Vagina (tissue), 2 donors: ENCODE data around the gene NXT1. TPM values are rescaled to one million over a fixed set of nuclear protein-coding genes. Genes with fewer than 3 reads are reported as not detected.

ENCODE experiments used
- DNase-seq, 2 donors: peaks; one replicate each; pipeline ENCODE4 v3.0.0-alpha.2; 2017; ENCODE audit errors: extremely low spot score in 2 of 2
- H3K27ac ChIP-seq: fragments of 200-600 bp; sonication (generic); one replicate; pipeline ENCODE4 v1.5.1; 2019
- H3K27me3 ChIP-seq: fragments of 200-600 bp; sonication (generic); one replicate; pipeline ENCODE4 v1.5.1; 2019
- H3K36me3 ChIP-seq, 2 donors: fragments of 200-600 bp; sonication (generic); one replicate each; pipeline ENCODE4 v1.5.1; 2017 to 2019
- H3K4me1 ChIP-seq: fragments of 200-600 bp; sonication (generic); one replicate; pipeline ENCODE4 v1.5.1; 2019
- H3K4me3 ChIP-seq, 2 donors: fragments of 200-600 bp; sonication (generic); 1 replicate in 1 of 2; 2 replicates in 1 of 2; pipeline ENCODE4 v1.5.1; 2016 to 2019
- H3K9me3 ChIP-seq: fragments of 200-600 bp; sonication (generic); one replicate; pipeline ENCODE4 v1.5.1; 2019
- CTCF ChIP-seq, 3 experiments: fragments of 450-650 bp in 2 of 3; fragments of 200-600 bp in 1 of 3; sonication (generic) in 1 of 3; IDR thresholded peaks; one replicate each; pipeline ENCODE4 v1.5.1; 2017 to 2019; ENCODE audit warnings: antibody characterized with exemption in 3 of 3, mild to moderate bottlenecking in 2 of 3, moderate library complexity in 2 of 3
- POLR2A ChIP-seq, 2 donors: fragments of 450-650 bp; IDR thresholded peaks; one replicate each; pipeline ENCODE4 v1.6.1; 2017; ENCODE audit warnings: antibody characterized with exemption in 2 of 2, mild to moderate bottlenecking in 2 of 2, moderate library complexity in 2 of 2
- POLR2AphosphoS5 ChIP-seq, 2 donors: sonication (generic); formaldehyde crosslinking; IDR thresholded peaks; one replicate each; pipeline ENCODE4 v1.9.0; 2017; ENCODE audit warnings: antibody characterized with exemption in 2 of 2, mild to moderate bottlenecking in 2 of 2, low read depth in 1 of 2; ENCODE audit not compliant: insufficient read depth in 1 of 2
- intact Hi-C: fragments of 100-400 bp; cut with DNase I; formaldehyde crosslinking; loops from one replicate; pipeline ENCODE4 v1.15.1; 2023
- total RNA-seq: library from RNA; depleted of rRNA; stranded (reverse); fragments of >200 nt; gene quantifications from one replicate; pipeline ENCODE4 v1.2.3, GENCODE V29; 2016

The NXT1 gene
- total RNA-seq, 1 donor from 2014 or later = 40.0 TPM

GRCh38 chr20:23391707-23392310 is 41.2 kb downstream of the NXT1 start:
- Histone ChIP-seq H3K27ac (no peak overlapping the region), H3K36me3 (peaks cover 4 to 42% of the 10 kb centered on the region in 2 donors), H3K4me3 (no peak overlapping the region), H3K27me3 (no peaks in the 10 kb centered on the region), H3K9me3 (no peaks in the 10 kb centered on the region), H3K4me1 (no peaks in the 10 kb centered on the region)
- TF ChIP-seq CTCF (IDR thresholded peaks at IDR 0.05) (no peak), POLR2A (IDR thresholded peaks at IDR 0.05) (no peak)
- no peak for DNase-seq
- intact Hi-C loops = no loop called here

- intact Hi-C loops = no loop called here
- Histone ChIP-seq H3K9me3 (no peaks in the 10 kb centered on the region), H3K4me1 (no peaks in the 10 kb centered on the region), H3K27me3 (no peaks in the 10 kb centered on the region), H3K36me3 (peaks cover 4 to 35% of the 10 kb centered on the region in 2 donors), H3K27ac (no peak overlapping the region), H3K4me3 (no peak overlapping the region)
- no peak for TF ChIP-seq CTCF (IDR thresholded peaks at IDR 0.05)
- TF ChIP-seq POLR2A (IDR thresholded peaks at IDR 0.05) = no peak
- no peak for TF ChIP-seq POLR2AphosphoS5 (IDR thresholded peaks at IDR 0.05; ENCODE audit: insufficient read depth in 1 of 2, low read depth in 1 of 2)
- no peak for DNase-seq
These were observed 43.6 kb downstream of the NXT1 start for GRCh38 chr20:23393996-23394775.

DNA sequence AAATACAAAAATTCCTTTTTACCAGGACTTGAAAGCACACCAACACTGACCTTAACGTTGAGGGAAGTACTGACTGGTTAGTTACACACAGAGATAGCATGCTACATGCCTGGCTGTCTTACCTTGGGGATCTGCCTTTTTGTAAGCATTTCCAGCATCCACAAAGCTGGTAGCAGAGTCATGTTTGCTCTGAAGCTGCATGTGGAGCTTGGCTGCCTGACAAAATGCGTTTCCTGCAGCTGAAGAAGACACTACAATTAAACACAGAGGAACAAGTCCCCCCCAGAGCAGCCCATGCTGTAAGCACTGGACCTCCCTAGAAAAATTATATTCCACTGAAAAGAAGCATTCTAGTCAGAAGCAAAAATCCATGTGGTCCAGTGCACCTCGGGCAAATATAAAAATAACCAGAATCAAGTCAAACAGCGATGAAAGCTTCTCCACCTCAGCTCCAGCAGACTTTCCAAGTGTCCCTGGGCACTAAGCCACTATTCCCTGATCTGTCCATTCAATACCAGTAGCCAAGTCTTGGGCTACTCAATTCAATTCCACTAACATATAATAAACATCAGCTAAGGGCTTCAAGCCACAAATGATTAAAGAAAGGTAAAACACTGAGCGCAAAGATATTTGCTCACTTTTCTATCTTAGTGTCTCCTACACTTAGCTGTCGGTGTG is 46.5 kb downstream of the NXT1 start:
- Histone ChIP-seq H3K36me3 (peaks cover 0 to 33% of the 10 kb centered on the region in 2 donors), H3K9me3 (no peaks in the 10 kb centered on the region), H3K27me3 (no peaks in the 10 kb centered on the region), H3K4me3 (no peak overlapping the region), H3K27ac (no peak overlapping the region), H3K4me1 (no peaks in the 10 kb centered on the region)
- DNase-seq = no peak
- TF ChIP-seq POLR2AphosphoS5 (IDR thresholded peaks at IDR 0.05; ENCODE audit: insufficient read depth in 1 of 2, low read depth in 1 of 2) = no peak
- TF ChIP-seq POLR2A (IDR thresholded peaks at IDR 0.05) = no peak
- intact Hi-C loops = no loop called here

GRCh38 chr20:23397961-23398360 is 47.4 kb downstream of the NXT1 start:
- H3K36me3 ChIP-seq = peaks cover 0 to 29% of the 10 kb centered on the region in 2 donors
- TF ChIP-seq POLR2A (IDR thresholded peaks at IDR 0.05) (no peak), POLR2AphosphoS5 (IDR thresholded peaks at IDR 0.05; ENCODE audit: insufficient read depth in 1 of 2, low read depth in 1 of 2) (no peak), CTCF (IDR thresholded peaks at IDR 0.05) (no peak)

DNA sequence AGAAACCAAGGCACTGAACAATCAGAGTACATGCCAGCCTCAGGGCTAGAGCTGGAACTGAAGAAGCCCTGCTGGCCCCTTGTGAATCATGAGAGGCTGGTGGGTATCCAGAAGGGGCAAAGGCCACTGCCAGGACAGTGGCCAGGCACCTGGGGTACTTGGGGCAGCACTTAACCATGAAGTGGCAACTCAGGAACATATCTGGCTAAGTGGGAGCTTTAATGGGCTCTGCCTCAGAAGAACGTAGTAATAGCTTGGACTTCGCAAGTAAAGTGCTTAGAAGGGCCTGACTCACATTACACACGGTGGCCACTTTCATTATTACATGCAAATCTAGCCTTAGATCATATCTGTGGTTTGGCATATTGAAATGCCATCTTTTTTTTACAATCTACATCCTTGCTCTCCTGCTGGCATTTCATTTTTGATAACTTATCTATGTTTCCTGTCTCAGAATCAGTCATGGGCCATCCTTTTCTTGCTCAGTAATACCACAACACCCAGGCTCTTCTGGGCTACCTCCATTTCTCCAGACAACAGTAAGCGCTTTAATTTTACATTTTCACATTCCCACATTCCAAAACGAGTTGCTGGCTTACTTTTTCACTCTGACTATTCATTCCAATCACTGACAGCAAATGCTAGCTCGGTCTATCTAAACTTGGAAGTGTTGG is 49.1 kb downstream of the NXT1 start:
- no peak for TF ChIP-seq POLR2A (IDR thresholded peaks at IDR 0.05)
- no peak for TF ChIP-seq POLR2AphosphoS5 (IDR thresholded peaks at IDR 0.05; ENCODE audit: insufficient read depth in 1 of 2, low read depth in 1 of 2)
- TF ChIP-seq CTCF (IDR thresholded peaks at IDR 0.05) = no peak
- peaks cover 7% of the 10 kb centered on the region for H3K4me1 ChIP-seq
- H3K27ac ChIP-seq = no peak overlapping the region
- no peak overlapping the region for H3K4me3 ChIP-seq
- DNase-seq = no peak
- H3K27me3 ChIP-seq = no peaks in the 10 kb centered on the region
- no peaks in the 10 kb centered on the region for H3K9me3 ChIP-seq
- H3K36me3 ChIP-seq = peaks cover 0 to 11% of the 10 kb centered on the region in 2 donors
- intact Hi-C loops = no loop called here

More at GRCh38 chr20:23397961-23398360, 47.4 kb downstream of the NXT1 start:
- Histone ChIP-seq H3K4me1 (no peaks in the 10 kb centered on the region), H3K27me3 (no peaks in the 10 kb centered on the region), H3K9me3 (no peaks in the 10 kb centered on the region), H3K4me3 (no peak overlapping the region), H3K27ac (no peak overlapping the region)
- intact Hi-C loops = no loop called here
- DNase-seq = no peak
